HG03457 (cell line): ENCODE data around the gene STRN3.
"Not testable (repeated sequence)": the region's sequence is repeated elsewhere in the genome, so short reads cannot be mapped to it uniquely, and the experiment has no call there.

Experiments
- ATAC-seq: cut with Tn5 transposase; IDR thresholded peaks from one replicate; pipeline ENCODE4 v1.9.1; 2021; ENCODE audit warnings: moderate number of reproducible peaks; ENCODE audit not compliant: unreplicated experiment

Gene STRN3

GRCh38 chr14:30921788-30922187 is 104.4 kb downstream of the STRN3 start:
- no peak for ATAC-seq

GRCh38 chr14:30921305-30921704 is 104.9 kb downstream of the STRN3 start:
- no peak for ATAC-seq

- ATAC-seq, result no peak
Measured at GRCh38 chr14:30915596-30915995, 110.6 kb downstream of the STRN3 start.

- ATAC-seq, result no peak
Measured at GRCh38 chr14:30914812-30915211, 111.4 kb downstream of the STRN3 start.

- no peak for ATAC-seq
Measured at GRCh38 chr14:30908826-30909225, 117.4 kb downstream of the STRN3 start.

GRCh38 chr14:30907659-30908057 is 118.5 kb downstream of the STRN3 start:
- ATAC-seq, result no peak

- ATAC-seq, result no peak
Measured at GRCh38 chr14:30906752-30907658, 119.2 kb downstream of the STRN3 start.

GRCh38 chr14:30903285-30904124 is 122.7 kb downstream of the STRN3 start:
- ATAC-seq, result no peak

GRCh38 chr14:30897121-30897520 is 129.1 kb downstream of the STRN3 start:
- not testable (repeated sequence) for ATAC-seq

- ATAC-seq, result no peak
Measured at GRCh38 chr14:30896435-30896834, 129.7 kb downstream of the STRN3 start.

GRCh38 chr14:30894923-30895515 is 131.2 kb downstream of the STRN3 start:
- no peak for ATAC-seq

- no peak for ATAC-seq
Measured at GRCh38 chr14:30893819-30894218, 132.4 kb downstream of the STRN3 start.

GRCh38 chr14:30889244-30889594 is 137.0 kb downstream of the STRN3 start:
- ATAC-seq, result no peak

- no peak for ATAC-seq
Measured at GRCh38 chr14:30888480-30889243, 137.5 kb downstream of the STRN3 start.

GRCh38 chr14:30885840-30886740 is 140.1 kb downstream of the STRN3 start:
- no peak for ATAC-seq

- no peak for ATAC-seq
Measured at GRCh38 chr14:30884901-30885300, 141.3 kb downstream of the STRN3 start.

- ATAC-seq, result no peak
Measured at GRCh38 chr14:30883508-30884294, 142.5 kb downstream of the STRN3 start.

GRCh38 chr14:30882431-30882830 is 143.7 kb downstream of the STRN3 start:
- ATAC-seq, result no peak

- no peak for ATAC-seq
Measured at GRCh38 chr14:30876692-30877091, 149.5 kb downstream of the STRN3 start.
